K562 (cell line): ENCODE results near the gene TXNRD2. TPM values are rescaled to one million over a fixed set of nuclear protein-coding genes. Genes with fewer than 3 reads are reported as not detected.

Source experiments
- HIVEP1 ChIP-seq: fragments of 250-450 bp; sonication (Bioruptor Pico); IDR thresholded peaks from 2 replicates; pipeline ENCODE4 v1.4.0; 2020; ENCODE audit warnings: mild to moderate bottlenecking
- JUN ChIP-seq, 2 experiments: sonication (generic) in 1 of 2; formaldehyde crosslinking in 1 of 2; IDR thresholded peaks; 2 replicates each; pipeline versions ENCODE4 v1.6.1 to v1.8.0; 2012 to 2022; ENCODE audit warnings: borderline replicate concordance in 2 of 2, mild to moderate bottlenecking in 2 of 2, improper control_type of control experiment in 1 of 2, low read depth in 1 of 2, low read length in 1 of 2, missing genetic modification reagents in 1 of 2
- NONO ChIP-seq, 2 experiments: fragments of 200-400 bp in 1 of 2; fragments of 450-650 bp in 1 of 2; formaldehyde crosslinking in 1 of 2; IDR thresholded peaks; 2 replicates each; pipeline ENCODE4 v1.6.1; 2017; ENCODE audit warnings: low read depth in 2 of 2, mild to moderate bottlenecking in 2 of 2, moderate library complexity in 2 of 2, low read length in 1 of 2
- TEAD4 ChIP-seq, 2 experiments: sonication (generic) in 1 of 2; formaldehyde crosslinking in 1 of 2; IDR thresholded peaks; 2 replicates each; pipeline versions ENCODE4 v1.6.1 to v1.8.0; 2012 to 2022; ENCODE audit warnings: borderline replicate concordance in 1 of 2, inconsistent platforms in 1 of 2, low read length in 1 of 2, mild to moderate bottlenecking in 1 of 2, missing genetic modification reagents in 1 of 2
- ZNF644 ChIP-seq: fragments of 200-800 bp; sonication (Bioruptor generic); IDR thresholded peaks from 2 replicates; pipeline ENCODE4 v1.6.1; 2016; ENCODE audit warnings: low read depth, missing genetic modification characterization, missing compliant biosample characterization
- polyA plus RNA-seq, 8 experiments: library from polyadenylated mRNA; depleted of rRNA in 4 of 8; stranded (reverse) in 5 of 8; unstranded in 3 of 8; fragments of >200 nt; fragmentation: Nextera tagmentation in 2 of 8; fragmentation: Illumina TruSeq in 1 of 8; extraction: Ambion mirVana in 2 of 8; extraction: Trizol in 1 of 8; gene quantifications; 2 replicates each; pipeline versions ENCODE4 v1.2.1 to v1.2.3, GENCODE V29; 2011 to 2014; ENCODE audit warnings: inconsistent platforms in 1 of 8, missing spikeins in 1 of 8
- total RNA-seq, 7 experiments: library from RNA; depleted of rRNA in 6 of 7; stranded (reverse); fragments of >200 nt in 6 of 7; fragmentation: Illumina TruSeq in 2 of 7; extraction: Trizol in 2 of 7; gene quantifications; 2 replicates each; pipeline versions ENCODE4 v1.2.1 to v1.2.3, GENCODE V29; 2011 to 2021; ENCODE audit warnings: low replicate concordance in 1 of 7
- TF ChIP-seq, protein P1 (sequence below): fragments of 450-650 bp; IDR thresholded peaks from 2 replicates; pipeline ENCODE4 v1.6.1; 2016; ENCODE audit warnings: mild to moderate bottlenecking, moderate library complexity
- TF ChIP-seq, protein P2 (sequence below): fragments of 250-450 bp; sonication (Bioruptor Pico); IDR thresholded peaks from 2 replicates; pipeline ENCODE4 v1.8.0; 2022; ENCODE audit warnings: moderate library complexity, mild to moderate bottlenecking, inconsistent platforms
- TF ChIP-seq, protein P3 (sequence below): fragments of 450-650 bp; formaldehyde crosslinking; IDR thresholded peaks from 2 replicates; pipeline ENCODE4 v1.4.0; 2022; ENCODE audit warnings: missing genetic modification characterization
- TF ChIP-seq, protein P4 (sequence below): fragments of 250-450 bp; sonication (Bioruptor Pico); IDR thresholded peaks from 2 replicates; pipeline ENCODE4 v1.4.0; 2020

Gene TXNRD2
- total and polyA plus RNA-seq, 9 of the 15 experiments (the other 6 are each of a cell fraction or from before 2014, with no cell fraction given), result 3.3 to 80.2 (median 49.4) TPM

DNA sequence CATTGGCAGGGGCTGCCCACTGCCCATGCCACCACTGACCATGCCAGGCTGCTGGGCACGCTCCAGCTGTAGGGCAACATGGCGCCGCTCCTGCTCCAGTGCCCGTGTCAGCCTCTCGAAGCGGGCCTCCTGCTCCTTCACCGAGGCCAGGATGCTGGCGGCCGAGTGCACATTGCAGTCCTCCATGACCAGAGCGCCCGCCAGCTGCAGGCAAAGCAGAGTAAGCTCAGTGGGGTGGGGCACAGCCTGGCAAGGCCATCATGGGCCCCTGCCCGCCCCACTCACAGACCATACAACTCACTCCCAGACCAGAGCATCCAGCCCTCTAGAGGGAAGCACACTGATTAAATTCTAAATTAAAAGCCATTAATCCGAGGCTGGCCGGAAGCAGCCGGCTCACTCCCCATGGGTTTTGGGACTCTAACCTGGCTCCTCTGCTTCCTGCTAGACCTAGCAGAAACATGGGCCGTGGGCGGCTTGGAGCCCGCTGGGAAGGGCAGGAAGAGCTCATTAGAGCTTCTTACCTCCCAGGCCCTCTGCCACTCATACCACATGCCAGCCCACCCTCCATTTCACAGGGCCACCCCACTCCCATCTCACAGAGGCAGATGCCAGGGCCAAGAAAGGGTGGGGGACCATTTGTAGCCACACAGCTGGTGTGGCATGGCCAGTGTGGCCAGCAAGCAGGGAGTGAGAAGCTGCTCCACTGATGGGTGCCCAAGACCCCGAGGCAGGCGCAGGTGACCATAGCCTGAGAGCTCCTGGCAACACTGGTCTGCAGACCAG lies 49.2 kb upstream of the TXNRD2 start (continued):
- TF ChIP-seq, protein P1, sequence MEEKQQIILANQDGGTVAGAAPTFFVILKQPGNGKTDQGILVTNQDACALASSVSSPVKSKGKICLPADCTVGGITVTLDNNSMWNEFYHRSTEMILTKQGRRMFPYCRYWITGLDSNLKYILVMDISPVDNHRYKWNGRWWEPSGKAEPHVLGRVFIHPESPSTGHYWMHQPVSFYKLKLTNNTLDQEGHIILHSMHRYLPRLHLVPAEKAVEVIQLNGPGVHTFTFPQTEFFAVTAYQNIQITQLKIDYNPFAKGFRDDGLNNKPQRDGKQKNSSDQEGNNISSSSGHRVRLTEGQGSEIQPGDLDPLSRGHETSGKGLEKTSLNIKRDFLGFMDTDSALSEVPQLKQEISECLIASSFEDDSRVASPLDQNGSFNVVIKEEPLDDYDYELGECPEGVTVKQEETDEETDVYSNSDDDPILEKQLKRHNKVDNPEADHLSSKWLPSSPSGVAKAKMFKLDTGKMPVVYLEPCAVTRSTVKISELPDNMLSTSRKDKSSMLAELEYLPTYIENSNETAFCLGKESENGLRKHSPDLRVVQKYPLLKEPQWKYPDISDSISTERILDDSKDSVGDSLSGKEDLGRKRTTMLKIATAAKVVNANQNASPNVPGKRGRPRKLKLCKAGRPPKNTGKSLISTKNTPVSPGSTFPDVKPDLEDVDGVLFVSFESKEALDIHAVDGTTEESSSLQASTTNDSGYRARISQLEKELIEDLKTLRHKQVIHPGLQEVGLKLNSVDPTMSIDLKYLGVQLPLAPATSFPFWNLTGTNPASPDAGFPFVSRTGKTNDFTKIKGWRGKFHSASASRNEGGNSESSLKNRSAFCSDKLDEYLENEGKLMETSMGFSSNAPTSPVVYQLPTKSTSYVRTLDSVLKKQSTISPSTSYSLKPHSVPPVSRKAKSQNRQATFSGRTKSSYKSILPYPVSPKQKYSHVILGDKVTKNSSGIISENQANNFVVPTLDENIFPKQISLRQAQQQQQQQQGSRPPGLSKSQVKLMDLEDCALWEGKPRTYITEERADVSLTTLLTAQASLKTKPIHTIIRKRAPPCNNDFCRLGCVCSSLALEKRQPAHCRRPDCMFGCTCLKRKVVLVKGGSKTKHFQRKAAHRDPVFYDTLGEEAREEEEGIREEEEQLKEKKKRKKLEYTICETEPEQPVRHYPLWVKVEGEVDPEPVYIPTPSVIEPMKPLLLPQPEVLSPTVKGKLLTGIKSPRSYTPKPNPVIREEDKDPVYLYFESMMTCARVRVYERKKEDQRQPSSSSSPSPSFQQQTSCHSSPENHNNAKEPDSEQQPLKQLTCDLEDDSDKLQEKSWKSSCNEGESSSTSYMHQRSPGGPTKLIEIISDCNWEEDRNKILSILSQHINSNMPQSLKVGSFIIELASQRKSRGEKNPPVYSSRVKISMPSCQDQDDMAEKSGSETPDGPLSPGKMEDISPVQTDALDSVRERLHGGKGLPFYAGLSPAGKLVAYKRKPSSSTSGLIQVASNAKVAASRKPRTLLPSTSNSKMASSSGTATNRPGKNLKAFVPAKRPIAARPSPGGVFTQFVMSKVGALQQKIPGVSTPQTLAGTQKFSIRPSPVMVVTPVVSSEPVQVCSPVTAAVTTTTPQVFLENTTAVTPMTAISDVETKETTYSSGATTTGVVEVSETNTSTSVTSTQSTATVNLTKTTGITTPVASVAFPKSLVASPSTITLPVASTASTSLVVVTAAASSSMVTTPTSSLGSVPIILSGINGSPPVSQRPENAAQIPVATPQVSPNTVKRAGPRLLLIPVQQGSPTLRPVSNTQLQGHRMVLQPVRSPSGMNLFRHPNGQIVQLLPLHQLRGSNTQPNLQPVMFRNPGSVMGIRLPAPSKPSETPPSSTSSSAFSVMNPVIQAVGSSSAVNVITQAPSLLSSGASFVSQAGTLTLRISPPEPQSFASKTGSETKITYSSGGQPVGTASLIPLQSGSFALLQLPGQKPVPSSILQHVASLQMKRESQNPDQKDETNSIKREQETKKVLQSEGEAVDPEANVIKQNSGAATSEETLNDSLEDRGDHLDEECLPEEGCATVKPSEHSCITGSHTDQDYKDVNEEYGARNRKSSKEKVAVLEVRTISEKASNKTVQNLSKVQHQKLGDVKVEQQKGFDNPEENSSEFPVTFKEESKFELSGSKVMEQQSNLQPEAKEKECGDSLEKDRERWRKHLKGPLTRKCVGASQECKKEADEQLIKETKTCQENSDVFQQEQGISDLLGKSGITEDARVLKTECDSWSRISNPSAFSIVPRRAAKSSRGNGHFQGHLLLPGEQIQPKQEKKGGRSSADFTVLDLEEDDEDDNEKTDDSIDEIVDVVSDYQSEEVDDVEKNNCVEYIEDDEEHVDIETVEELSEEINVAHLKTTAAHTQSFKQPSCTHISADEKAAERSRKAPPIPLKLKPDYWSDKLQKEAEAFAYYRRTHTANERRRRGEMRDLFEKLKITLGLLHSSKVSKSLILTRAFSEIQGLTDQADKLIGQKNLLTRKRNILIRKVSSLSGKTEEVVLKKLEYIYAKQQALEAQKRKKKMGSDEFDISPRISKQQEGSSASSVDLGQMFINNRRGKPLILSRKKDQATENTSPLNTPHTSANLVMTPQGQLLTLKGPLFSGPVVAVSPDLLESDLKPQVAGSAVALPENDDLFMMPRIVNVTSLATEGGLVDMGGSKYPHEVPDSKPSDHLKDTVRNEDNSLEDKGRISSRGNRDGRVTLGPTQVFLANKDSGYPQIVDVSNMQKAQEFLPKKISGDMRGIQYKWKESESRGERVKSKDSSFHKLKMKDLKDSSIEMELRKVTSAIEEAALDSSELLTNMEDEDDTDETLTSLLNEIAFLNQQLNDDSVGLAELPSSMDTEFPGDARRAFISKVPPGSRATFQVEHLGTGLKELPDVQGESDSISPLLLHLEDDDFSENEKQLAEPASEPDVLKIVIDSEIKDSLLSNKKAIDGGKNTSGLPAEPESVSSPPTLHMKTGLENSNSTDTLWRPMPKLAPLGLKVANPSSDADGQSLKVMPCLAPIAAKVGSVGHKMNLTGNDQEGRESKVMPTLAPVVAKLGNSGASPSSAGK, result no peak
- TF ChIP-seq, protein P2, sequence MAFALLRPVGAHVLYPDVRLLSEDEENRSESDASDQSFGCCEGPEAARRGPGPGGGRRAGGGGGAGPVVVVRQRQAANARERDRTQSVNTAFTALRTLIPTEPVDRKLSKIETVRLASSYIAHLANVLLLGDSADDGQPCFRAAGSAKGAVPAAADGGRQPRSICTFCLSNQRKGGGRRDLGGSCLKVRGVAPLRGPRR (CRISPR knock-in tag), result no peak
- TF ChIP-seq, protein P3, sequence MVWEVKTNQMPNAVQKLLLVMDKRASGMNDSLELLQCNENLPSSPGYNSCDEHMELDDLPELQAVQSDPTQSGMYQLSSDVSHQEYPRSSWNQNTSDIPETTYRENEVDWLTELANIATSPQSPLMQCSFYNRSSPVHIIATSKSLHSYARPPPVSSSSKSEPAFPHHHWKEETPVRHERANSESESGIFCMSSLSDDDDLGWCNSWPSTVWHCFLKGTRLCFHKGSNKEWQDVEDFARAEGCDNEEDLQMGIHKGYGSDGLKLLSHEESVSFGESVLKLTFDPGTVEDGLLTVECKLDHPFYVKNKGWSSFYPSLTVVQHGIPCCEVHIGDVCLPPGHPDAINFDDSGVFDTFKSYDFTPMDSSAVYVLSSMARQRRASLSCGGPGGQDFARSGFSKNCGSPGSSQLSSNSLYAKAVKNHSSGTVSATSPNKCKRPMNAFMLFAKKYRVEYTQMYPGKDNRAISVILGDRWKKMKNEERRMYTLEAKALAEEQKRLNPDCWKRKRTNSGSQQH (CRISPR knock-in tag), result no peak
- TF ChIP-seq, protein P4, sequence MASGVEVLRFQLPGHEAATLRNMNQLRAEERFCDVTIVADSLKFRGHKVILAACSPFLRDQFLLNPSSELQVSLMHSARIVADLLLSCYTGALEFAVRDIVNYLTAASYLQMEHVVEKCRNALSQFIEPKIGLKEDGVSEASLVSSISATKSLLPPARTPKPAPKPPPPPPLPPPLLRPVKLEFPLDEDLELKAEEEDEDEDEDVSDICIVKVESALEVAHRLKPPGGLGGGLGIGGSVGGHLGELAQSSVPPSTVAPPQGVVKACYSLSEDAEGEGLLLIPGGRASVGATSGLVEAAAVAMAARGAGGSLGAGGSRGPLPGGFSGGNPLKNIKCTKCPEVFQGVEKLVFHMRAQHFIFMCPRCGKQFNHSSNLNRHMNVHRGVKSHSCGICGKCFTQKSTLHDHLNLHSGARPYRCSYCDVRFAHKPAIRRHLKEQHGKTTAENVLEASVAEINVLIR (CRISPR knock-in tag), result no peak
- TF ChIP-seq HIVEP1 (CRISPR knock-in tag) (no peak), TEAD4 (IDR thresholded peaks at IDR 0.05; ENCODE audit: low read length) (no peak), TEAD4 (CRISPR knock-in tag; IDR thresholded peaks at IDR 0.05; ENCODE audit: borderline replicate concordance) (no peak), ZNF644 (tag) (no peak), NONO (IDR thresholded peaks at IDR 0.05; ENCODE audit: low read depth in 2 of 2, low read length in 1 of 2) (no peak), JUN (IDR thresholded peaks at IDR 0.05; ENCODE audit: borderline replicate concordance, low read depth, low read length) (no peak), JUN (CRISPR knock-in tag; IDR thresholded peaks at IDR 0.05; ENCODE audit: borderline replicate concordance) (no peak)
